Ureter (tissue), 1 donor: ENCODE data around the gene SUMF2. TPM values are rescaled to one million over a fixed set of nuclear protein-coding genes. Genes with fewer than 3 reads are reported as not detected.
"Not testable (repeated sequence)": the region's sequence is repeated elsewhere in the genome, so short reads cannot be mapped to it uniquely, and the experiment has no call there.

Source experiments
- DNase-seq: peaks from one replicate; pipeline ENCODE4 v3.0.0-alpha.2; 2020; ENCODE audit warnings: low spot score
- total RNA-seq: library from RNA; stranded (reverse); gene quantifications from one replicate; pipeline ENCODE4 v1.2.4, GENCODE V29; 2023
- donor health status: DM: yes; HTN: yes; CAD: no.

The SUMF2 gene
- total RNA-seq, 1 donor from 2014 or later, result 165 TPM

GRCh38 chr7:56106108-56107073 lies 42.3 kb downstream of the SUMF2 start, which contains the start of gene CHCHD2:
CHCHD2 (minus strand) TSS chr7:56106476; CDS start chr7:56106413, 63 bp downstream.
- peak; percentile 98 for DNase-seq

DNA sequence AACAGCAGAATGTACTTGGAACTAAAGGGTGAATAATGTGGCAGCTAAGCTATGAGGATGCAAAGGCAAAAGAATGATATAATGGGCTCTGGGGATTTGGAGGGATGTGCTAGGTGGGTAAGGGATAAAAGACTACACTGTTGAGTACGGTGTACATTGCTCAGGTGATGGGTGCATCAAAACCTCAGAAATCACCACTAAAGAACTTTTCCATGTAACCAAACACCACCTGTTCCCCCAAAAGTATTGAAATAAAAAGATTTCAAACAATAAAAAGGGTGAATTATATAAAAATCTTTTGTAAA lies 43.8 kb downstream of the SUMF2 start:
- DNase-seq, result no peak

GRCh38 chr7:56110611-56111010 lies 46.5 kb downstream of the SUMF2 start:
- no peak for DNase-seq

GRCh38 chr7:56112244-56112643 lies 48.2 kb downstream of the SUMF2 start:
- not testable (repeated sequence) for DNase-seq

- DNase-seq, result no peak
Observed at GRCh38 chr7:56115852-56116538, 51.9 kb downstream of the SUMF2 start, which contains the start of gene NUPR2. NUPR2 (minus strand) TSS chr7:56116417; CDS start chr7:56116314, 103 bp downstream.

DNA sequence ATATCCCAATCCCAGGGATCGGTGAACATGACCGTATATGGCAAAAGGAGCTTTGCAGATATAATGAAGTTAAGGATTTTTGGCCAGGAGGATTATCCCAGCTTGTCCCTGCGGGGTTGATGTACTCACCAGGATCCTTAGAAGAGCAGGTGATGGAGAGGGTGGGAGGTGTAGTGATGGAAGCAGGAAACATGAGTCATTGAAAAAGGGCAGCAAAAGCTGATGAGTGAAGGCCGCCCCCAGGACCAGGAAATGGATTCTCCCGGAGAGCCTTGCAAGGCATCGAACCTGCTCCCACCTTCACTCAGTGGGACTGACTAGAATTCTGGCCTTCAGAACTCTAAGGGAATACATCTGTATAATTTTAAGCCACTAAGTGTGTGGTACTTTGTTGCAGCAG lies 57.4 kb downstream of the SUMF2 start:
- DNase-seq, result no peak

GRCh38 chr7:56124981-56125380 lies 60.9 kb downstream of the SUMF2 start:
- no peak for DNase-seq

DNA sequence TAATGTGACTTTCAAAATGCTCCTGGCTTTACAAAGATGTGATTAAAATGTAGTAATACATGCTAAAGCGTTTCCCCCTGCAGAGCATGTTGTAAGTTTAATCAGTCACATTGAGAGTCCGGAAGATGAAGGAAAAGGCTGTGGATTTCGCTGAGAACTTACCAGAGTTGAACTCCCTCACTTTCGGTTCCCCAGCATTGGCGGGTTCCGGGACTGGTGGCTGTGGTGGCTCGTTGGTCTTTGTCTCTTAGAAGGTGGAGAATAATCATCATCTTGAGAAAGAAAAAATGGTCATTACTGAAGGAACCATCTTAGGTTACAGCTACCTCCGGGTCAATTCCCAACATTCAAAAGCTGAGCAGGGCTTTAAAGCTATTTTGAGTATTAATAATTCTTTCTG lies 61.7 kb downstream of the SUMF2 start:
- no peak for DNase-seq

DNA sequence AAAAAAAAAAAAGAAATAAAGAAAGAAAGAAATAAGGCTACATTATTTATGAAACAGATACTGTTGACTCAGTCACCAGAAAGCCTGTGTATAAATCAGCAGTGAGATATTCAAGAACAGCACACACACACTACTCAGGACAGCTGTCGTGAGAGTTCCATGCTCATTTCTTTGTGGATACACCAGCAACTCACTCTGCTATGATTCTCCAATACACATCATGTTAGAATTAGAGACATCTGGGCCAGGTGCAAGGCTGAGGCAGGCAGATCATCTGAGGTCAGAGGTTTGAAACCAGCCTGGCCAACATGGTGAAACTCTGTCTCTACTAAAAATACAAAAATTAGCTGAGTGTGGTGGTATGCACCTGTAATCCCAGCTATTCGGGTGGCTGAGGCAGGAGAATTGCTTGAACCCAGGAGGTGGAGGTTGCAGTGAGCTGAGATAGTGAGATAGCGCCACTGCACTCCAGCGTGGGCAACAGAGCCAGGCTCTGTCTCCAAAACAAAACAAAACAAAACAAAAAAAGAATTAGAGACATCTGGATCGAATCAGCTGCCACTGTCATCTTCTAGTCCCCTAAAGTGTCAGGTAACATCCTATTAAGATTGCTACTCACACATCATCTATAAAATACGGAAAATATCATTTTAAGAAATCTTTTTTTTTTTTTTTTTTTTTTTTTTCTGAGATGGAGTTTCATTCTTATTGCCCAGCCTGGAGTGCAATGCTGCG lies 63.3 kb downstream of the SUMF2 start:
- no peak for DNase-seq

Other genes with a start within 250 kb of the SUMF2 start
- gene SEPTIN14, start 201.5 kb upstream of the SUMF2 start, total RNA-seq, result not detected
- gene ZNF713, start 176.8 kb upstream of the SUMF2 start, total RNA-seq, result 4.2 TPM
- gene MRPS17, start 112.4 kb upstream of the SUMF2 start, total RNA-seq, result 13.1 TPM
- gene NIPSNAP2, start 99.7 kb upstream of the SUMF2 start, total RNA-seq, result 66.6 TPM
- gene PSPH, start 12.8 kb upstream of the SUMF2 start, total RNA-seq, result 17.1 TPM
- gene CCT6A, start 12.5 kb upstream of the SUMF2 start, total RNA-seq, result 121 TPM
- gene PHKG1, start 28.7 kb downstream of the SUMF2 start, total RNA-seq, result 3.1 TPM
- gene CHCHD2, start 42.2 kb downstream of the SUMF2 start, total RNA-seq, result 283 TPM
- 2.8 TPM for gene NUPR2, start 52.1 kb downstream of the SUMF2 start, total RNA-seq